ENCODE results near the gene NFE2. TPM values are rescaled to one million over a fixed set of nuclear protein-coding genes. Genes with fewer than 3 reads are reported as not detected.
A peak's percentile ranks its signal among the peaks of the same experiment; 100 is the strongest.

NFE2 gene
- total RNA-seq, 1 experiment from 2014 or later: 0.06 TPM

DNA sequence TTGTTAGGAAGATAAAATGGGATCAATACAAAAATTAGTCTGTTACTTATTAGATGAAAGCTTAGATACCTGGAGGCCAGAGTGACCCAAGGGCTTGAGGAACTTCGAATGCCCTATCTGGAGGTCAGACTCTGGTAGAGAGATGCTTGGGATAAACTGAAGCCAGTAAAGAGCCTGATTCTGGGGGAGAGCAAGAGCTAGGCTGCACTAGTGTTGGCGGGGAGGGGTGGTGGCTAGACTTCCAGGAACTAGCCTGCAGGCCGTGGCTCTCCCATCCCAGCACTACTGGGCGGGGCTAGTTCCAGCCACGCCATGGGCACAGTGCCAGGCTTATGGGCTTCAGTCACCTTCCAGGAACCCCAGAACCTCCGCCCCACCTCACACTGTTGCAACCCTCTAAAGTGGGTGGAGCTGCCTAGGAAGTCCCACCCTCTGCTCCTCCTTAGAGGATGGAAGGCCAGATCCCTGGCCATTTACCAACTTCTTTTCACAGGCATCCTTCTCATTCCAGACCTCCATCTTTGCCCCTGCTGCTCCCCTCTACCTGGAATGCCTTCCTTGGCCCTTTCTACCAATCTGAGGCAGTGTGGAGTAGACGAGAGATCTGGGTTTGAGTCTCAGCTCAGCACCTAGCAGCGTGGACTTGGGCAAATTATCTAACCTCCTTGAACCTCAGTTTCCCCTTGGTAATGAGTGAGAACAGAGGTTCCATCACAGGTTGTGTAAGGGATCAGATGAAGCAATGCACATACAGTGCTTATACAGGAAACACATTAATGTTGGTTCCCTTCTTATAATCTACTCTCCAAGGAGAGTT lies 6.3 kb upstream of the NFE2 start:
- DNase-seq (ENCODE audit: low read depth): peak; percentile 52

DNA sequence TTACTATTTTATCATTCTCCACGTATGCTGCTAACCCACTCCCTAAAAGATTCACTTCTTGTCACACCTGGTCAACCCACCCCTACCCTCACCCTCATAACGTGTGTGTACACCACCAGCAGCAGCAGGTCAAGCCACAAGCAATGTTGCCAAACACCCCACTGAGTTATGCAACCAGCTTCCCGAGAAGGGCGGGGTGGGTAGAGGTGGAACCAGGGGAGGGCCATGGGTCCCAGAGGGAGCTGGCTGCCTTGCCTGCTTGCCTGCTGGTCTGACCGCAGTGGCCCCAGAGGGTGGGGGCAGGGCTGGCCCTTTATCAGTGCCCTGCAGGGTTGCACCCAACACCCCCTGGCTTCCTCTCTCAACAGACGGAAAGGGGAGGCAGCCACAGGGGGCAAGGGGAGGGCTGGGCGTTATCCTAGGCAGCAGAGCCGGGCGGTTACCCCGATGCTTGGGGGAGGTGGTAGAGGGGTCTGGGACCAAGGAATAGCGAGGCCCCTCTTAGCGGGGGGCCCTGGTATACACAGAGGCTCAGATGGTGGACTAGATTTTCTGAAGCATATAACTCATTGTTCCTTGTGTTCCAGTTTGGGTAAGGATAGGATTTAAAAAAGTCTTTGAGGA lies 3.5 kb upstream of the NFE2 start:
- DNase-seq (ENCODE audit: low read depth): no peak

GRCh38 chr12:54303640-54304039 lies 2.8 kb upstream of the NFE2 start:
- DNase-seq (ENCODE audit: low read depth): no peak

DNA sequence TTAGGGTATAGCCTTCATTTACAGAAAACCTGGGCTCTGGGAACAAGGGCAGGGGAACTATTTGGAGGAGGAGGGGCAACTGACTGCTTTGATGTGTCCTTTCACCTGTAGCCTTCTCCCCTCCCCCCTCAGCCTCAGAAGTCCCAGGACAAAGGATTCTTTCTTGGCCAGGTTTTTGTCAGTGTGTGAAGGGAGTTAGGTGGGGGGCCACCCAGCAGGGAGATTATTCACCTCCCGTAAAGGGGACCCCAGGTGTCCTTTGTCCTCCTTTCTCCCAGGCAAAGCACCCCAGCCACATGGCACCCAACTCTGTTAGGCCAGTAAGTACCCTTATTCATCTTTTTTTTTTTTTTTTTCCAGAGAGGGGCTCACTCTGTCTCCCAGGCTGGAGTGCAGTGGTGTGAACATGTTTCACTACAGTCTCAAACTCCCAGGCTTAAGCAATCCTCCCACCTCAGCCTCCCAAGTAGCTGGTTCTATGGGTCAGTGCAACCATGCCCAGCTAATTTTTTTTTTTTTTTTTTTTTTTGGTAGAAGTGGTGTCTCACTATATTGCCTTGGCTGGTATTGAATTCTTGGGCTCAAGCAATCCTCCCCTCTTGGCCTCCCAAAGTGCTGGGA lies 723 bp upstream of the NFE2 start:
- DNase-seq (ENCODE audit: low read depth): no peak

GRCh38 chr12:54300225-54300731 lies 537 bp downstream of the NFE2 start:
- no peak for DNase-seq (ENCODE audit: low read depth)

DNA sequence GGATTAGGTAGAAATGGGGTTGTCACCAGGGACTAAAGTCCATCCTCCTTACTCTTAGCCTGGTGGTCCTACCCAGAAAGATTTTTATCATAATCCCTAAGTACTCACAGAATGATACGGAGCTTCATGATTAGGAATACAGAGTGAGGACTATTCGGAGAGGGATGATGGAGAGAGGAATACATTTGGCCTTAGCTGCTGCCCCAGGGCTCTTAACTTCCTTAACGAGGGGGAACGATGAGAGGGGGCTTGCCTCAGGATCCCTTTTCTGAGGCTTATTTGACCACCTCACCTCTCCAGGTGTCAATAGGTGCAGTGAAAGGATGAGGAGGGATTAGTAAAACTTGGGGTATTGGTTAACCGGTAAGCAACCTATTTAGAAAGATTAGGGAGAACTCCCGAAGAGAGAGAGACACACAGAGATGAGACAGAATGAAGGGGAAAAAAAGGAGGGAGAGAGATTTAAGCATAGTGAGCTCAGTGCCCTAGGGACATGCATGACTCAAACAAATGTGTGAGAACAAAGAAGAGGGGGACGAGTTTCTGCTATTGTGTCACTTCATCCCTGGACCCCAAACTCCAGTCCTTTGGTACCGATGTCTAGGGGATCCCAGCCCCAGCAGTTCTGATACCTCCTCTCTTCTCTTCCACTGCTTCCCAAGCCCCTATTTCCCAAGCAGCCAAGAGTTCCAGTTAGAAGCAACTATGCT lies 1.1 kb downstream of the NFE2 start:
- DNase-seq (ENCODE audit: low read depth): no peak

DNA sequence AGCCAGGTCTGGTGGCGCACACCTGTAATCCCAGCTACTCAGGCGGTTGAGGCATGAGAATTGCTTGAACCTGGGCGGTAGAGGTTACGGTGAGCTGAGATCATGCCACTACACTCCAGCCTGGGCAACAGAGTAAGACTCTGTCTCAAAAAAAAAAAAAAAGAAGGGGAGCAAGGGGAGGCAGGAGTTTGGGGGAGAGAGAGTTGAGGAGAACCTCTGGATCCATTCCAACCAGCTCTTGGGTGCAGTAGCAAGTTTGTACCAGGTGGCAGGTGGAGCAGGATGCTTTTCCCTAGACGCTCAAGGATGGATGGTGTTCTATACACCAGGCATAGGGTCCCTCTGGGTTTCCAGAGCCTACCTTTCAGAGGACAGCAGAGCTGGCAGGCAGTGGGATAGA lies 1.9 kb downstream of the NFE2 start:
- no peak for DNase-seq (ENCODE audit: low read depth)

DNA sequence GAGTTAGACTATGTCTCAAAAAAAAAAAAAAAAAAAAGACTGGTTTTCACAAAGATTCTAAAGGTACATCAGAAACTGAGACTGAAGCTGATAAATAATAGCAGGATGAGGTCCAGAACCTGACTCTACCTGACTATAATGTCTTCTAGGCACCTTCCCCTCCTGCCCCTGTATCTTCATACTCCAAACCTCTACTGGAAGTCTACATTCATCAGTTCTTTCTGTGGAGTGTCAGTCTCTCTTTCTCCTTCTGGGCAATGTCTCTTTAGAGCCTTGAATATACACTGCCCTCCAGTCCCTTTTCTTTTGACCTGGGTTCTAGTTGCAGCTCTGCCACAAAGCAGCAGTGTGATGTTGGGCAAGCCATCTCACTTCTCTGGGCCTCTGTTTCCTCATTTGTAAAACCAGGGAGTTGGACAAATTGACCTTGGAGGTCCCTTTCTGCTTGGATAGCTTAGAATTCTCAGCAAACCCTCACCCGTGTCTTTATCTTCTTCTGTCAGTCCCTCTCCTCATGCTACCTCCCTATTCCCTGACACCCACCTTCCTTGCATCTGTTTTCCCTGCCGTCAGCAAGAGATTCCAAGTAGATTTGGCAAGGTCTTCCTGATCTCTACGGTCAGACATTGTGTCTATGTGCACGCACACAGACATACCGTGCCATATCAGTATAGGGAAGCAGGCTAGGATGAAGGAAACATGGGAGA lies 4.3 kb downstream of the NFE2 start:
- no peak for DNase-seq (ENCODE audit: low read depth)

DNA sequence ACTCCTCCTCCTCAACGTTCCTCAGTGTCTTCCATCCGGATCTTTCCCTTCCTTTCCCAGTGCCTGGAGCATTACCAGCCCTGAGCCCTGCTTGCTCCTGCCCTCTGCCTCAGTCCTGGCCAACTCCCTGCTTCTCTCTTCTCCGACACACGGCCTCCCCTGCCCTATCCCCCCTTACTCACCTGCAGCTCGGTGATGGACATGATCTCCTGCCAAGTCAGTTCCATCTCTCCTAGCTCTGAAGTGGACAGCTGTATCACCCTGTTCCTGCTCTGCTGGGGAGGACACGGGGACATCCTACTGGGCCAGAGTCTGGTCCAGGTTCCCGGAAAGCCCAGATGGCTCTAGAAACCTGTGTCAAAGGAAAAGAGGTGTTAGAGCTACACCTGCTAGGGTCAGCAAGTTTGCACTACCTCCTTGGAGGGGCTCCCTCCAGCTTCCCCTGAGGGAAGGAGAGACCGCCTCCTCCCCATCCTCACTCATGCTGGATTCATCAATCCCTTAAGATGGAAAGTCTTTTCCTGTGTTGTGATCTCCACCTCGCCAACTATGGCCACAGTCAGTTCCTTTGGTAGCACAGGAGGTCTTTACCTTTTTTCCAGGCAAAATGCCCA lies 5.8 kb downstream of the NFE2 start:
- DNase-seq (ENCODE audit: low read depth): no peak

GRCh38 chr12:54294152-54294952 lies 6.5 kb downstream of the NFE2 start:
- no peak for DNase-seq (ENCODE audit: low read depth)

DNA sequence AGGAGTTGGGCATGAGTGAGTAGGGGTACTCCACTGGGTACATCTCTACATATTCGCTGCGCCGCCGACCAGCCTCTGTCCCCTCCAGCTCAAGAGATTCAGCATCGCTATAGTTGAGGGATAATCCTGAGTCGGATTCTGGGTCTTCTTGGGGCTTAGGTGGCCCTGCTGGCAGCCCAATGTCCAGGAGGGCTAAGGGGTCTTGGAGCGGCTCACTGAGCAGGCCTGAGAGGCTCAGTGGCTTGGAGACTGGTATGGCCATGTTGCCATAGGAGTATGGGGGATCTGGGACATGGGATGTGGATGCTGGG lies 7.9 kb downstream of the NFE2 start:
- DNase-seq (ENCODE audit: low read depth): no peak

DNA sequence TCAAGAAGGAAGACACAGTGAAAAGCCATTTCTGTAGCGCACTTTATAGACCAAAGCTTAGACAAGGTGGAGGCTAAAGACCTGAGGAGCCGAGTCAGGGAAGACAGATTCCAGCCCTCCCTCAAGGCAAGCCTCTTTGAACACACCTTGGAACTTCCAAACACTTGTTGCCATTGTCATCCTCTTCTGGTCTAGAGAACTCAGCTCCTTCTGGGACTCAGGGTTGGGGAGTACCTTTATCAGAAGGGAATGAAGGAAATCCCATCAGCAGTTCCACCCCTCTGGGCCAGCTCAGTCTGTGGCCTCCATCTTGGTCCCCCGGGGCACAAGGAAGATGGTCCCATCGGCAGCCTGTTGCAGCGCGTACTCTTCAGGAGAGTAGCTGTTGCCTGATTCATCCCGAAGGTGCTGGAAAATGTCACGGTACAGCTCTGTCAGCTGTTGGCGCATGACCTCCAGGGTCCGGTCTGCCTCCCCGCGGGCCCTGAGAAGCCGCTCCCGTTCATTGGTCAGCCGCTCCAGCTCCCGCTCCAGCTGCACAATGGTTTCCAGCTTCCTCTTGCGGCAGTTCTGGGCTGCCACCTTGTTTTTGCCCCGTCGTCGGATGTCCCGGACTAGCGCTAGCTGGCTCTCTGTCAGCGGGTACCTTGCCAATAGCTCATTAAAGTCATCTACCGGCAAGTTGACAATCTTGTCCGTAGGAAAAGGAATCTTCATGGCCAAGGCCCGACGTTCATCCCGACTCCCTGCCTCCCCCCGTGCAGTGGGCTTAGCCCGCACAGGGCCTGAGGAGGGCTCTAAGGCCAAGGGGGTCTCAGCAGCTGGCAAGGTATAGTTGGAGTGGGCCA lies 8.5 kb downstream of the NFE2 start:
- DNase-seq (ENCODE audit: low read depth): no peak

- DNase-seq (ENCODE audit: low read depth): no peak
Measured at GRCh38 chr12:54287261-54288157, 13.3 kb downstream of the NFE2 start.

GRCh38 chr12:54286042-54287030 lies 14.5 kb downstream of the NFE2 start:
- no peak for DNase-seq (ENCODE audit: low read depth)

DNA sequence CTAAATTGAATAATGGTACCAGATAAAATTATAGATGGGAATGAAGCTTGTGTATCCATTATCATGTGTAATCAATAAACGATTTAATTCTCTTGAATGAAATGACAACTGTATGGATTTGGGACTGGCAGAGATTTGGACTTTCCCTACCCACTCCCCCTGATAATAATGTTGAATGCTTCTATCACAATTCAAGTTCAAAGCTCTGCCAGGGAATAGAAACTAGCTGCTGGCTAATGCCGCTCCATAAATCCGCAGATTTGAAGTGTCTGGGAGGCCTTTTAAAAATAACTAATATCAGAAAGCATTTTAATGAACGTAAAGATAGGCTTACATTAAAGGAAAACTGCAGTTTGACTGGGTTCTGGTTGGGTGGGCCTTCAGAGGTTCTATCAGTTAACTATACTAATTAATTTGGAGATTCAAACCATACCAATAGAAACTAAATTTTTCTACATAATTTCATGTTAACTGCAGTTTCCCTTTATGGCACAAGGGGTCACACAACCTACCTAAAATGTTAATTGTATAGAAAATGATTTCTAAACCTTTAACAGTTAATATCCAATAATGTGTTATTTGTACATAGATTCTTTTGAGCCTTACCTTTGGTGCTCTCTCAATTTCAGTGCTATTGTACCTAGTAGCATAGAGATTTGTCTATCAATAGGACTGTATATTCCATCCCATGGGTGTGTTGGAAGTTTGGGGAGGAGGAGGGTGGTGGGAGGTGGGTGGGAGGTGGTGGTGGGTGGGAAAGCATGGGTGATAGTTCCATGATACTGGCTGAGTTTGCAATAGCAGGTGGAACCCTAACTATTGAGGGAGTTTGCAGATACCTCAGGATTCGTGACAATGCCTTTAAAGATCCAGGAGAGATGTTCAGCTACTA lies 15.4 kb downstream of the NFE2 start:
- no peak for DNase-seq (ENCODE audit: low read depth)
